Astrocyte (in vitro differentiated cells and primary cell): ENCODE results near the gene PRDX3. TPM values are rescaled to one million over a fixed set of nuclear protein-coding genes. Genes with fewer than 3 reads are reported as not detected.
A peak's percentile ranks its signal among the peaks of the same experiment; 100 is the strongest.

Experiments
- DNase-seq: peaks from one replicate; pipeline ENCODE4 v3.0.0-alpha.2; 2010; ENCODE audit warnings: low read depth
- FAIRE-seq: peaks from 2 replicates; lab custom pipeline; 2011; peaks lifted over from hg19 to GRCh38; lab: Jason Lieb, UNC
- H2AFZ ChIP-seq: 2 replicates; pipeline ENCODE4 v1.6.0; 2012; ENCODE audit warnings: low read depth, low read length, inconsistent platforms
- H3K27ac ChIP-seq: 2 replicates; pipeline ENCODE4 v1.5.1; 2011; ENCODE audit warnings: low read depth, low read length, inconsistent platforms
- H3K27me3 ChIP-seq: 2 replicates; pipeline ENCODE4 v1.6.0; 2011; ENCODE audit warnings: low read length, inconsistent platforms; ENCODE audit not compliant: insufficient read depth
- H3K36me3 ChIP-seq: 2 replicates; pipeline ENCODE4 v1.5.1; 2011; ENCODE audit warnings: low read length, inconsistent platforms; ENCODE audit not compliant: insufficient read depth
- H3K4me1 ChIP-seq: 2 replicates; pipeline ENCODE4 v1.5.1; 2011; ENCODE audit warnings: low read length, inconsistent platforms; ENCODE audit not compliant: insufficient read depth
- H3K4me2 ChIP-seq: 2 replicates; pipeline ENCODE4 v1.6.0; 2012; ENCODE audit warnings: low read length, inconsistent platforms
- H3K4me3 ChIP-seq: 2 replicates; pipeline ENCODE4 v1.5.1; 2011; ENCODE audit warnings: low read depth, mild to moderate bottlenecking, low read length, inconsistent platforms; ENCODE audit not compliant: insufficient read depth
- H3K79me2 ChIP-seq: 2 replicates; pipeline ENCODE4 v1.6.0; 2012; ENCODE audit warnings: mild to moderate bottlenecking, low read length, inconsistent platforms; ENCODE audit not compliant: insufficient read depth
- H3K9ac ChIP-seq: 2 replicates; pipeline ENCODE4 v1.6.0; 2012; ENCODE audit warnings: mild to moderate bottlenecking, low read length, inconsistent platforms
- H3K9me3 ChIP-seq: 2 replicates; pipeline ENCODE4 v1.5.1; 2012; ENCODE audit warnings: low read depth, mild to moderate bottlenecking, low read length, inconsistent platforms; ENCODE audit not compliant: insufficient read depth
- H4K20me1 ChIP-seq: 2 replicates; pipeline ENCODE4 v1.6.0; 2012; ENCODE audit warnings: low read length, inconsistent platforms; ENCODE audit not compliant: insufficient read depth
- H3K27ac Mint-ChIP-seq: one replicate; pipeline ENCODE4 v1.8.0; 2021; ENCODE audit warnings: mild to moderate bottlenecking, mixed read lengths; ENCODE audit not compliant: unreplicated experiment
- H3K27me3 Mint-ChIP-seq: one replicate; pipeline ENCODE4 v1.8.0; 2021; ENCODE audit warnings: low read depth, mixed read lengths; ENCODE audit not compliant: unreplicated experiment
- H3K36me3 Mint-ChIP-seq: one replicate; pipeline ENCODE4 v1.8.0; 2021; ENCODE audit warnings: low read depth, mixed read lengths; ENCODE audit not compliant: unreplicated experiment
- H3K4me1 Mint-ChIP-seq: one replicate; pipeline ENCODE4 v1.8.0; 2021; ENCODE audit warnings: low read depth, mixed read lengths; ENCODE audit not compliant: unreplicated experiment
- H3K4me3 Mint-ChIP-seq: one replicate; pipeline ENCODE4 v1.8.0; 2021; ENCODE audit warnings: mild to moderate bottlenecking, moderate library complexity, mixed read lengths; ENCODE audit not compliant: unreplicated experiment
- H3K9me3 Mint-ChIP-seq: one replicate; pipeline ENCODE4 v1.8.0; 2021; ENCODE audit warnings: mild to moderate bottlenecking, mixed read lengths; ENCODE audit not compliant: unreplicated experiment
- EZH2 ChIP-seq: IDR thresholded peaks from 2 replicates; pipeline ENCODE4 v1.6.1; 2012; ENCODE audit warnings: mild to moderate bottlenecking, low read length, inconsistent platforms; ENCODE audit not compliant: insufficient read depth
- total RNA-seq: library from RNA; stranded (reverse); gene quantifications from 2 replicates; pipeline ENCODE4 v1.2.1, GENCODE V29; 2021
- TF ChIP-seq, protein P1 (sequence below): IDR thresholded peaks from 2 replicates; pipeline ENCODE4 v1.5.1; 2011; ENCODE audit warnings: low read depth, mild to moderate bottlenecking, inconsistent platforms, low read length, moderate library complexity; ENCODE audit not compliant: insufficient read depth

Gene PRDX3
- total RNA-seq, 1 donor from 2014 or later = 127 TPM

DNA sequence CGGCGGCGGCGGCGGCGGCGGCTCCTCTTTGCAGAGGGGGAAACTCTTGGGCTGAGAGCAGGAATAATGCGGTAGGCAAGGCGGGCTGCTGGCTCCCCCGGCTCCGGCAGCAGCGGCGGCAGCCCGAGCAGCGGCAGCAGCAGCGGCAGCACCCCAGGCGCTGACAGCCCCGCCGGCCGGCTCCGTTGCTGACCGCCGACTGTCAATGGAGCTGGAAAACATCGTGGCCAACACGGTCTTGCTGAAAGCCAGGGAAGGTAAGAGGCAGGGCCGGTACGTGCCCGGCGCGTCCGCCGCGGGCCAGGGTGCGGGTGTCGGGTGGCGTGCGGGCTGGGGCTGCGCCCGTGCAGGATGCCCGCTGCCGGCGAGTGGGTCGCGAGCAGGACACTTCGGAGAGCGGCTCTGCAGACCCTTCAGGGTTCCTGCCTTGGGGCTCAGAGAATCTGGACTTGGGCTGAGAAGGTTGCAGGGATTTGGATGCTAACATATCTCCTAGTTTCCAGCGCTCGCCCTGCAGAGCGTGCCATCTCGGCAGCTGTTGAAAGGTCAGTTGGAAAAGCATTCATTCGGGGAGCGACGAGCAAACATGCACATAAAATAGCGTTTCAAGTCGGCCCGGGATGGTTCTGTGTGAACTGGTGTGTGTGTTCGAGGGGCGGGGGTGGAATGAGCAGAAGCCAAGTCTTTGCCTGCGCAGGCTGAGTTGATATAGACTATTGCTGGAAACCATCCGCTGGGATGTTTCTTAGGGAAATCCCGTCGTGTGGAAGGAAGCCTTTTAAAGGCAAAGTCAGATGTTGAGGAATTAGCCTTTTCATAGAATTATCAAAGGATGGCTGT lies 29.3 kb upstream of the PRDX3 start:
- Histone ChIP-seq H3K79me2 (peaks cover 43% of the 10 kb centered on the region), H3K9ac (peak overlapping the region; percentile 83), H3K4me3 (peak overlapping the region; percentile 82), H3K4me1 (peaks cover 50% of the 10 kb centered on the region), H3K27ac (peak overlapping the region; percentile 43), H3K27me3 (no peaks in the 10 kb centered on the region), H3K9me3 (no peaks in the 10 kb centered on the region), H2AFZ (peak overlapping the region; percentile 57), H3K4me2 (peak overlapping the region; percentile 94), H4K20me1 (no peaks in the 10 kb centered on the region), H3K36me3 (no peaks in the 10 kb centered on the region)
- no peaks in the 10 kb centered on the region for H3K27me3 Mint-ChIP-seq
- H3K4me3 Mint-ChIP-seq = peak overlapping the region; percentile 94
- FAIRE-seq (no peak), DNase-seq (peak; percentile 51)
- H3K36me3 Mint-ChIP-seq = no peaks in the 10 kb centered on the region
- no peak for TF ChIP-seq EZH2
- TF ChIP-seq, protein P1, sequence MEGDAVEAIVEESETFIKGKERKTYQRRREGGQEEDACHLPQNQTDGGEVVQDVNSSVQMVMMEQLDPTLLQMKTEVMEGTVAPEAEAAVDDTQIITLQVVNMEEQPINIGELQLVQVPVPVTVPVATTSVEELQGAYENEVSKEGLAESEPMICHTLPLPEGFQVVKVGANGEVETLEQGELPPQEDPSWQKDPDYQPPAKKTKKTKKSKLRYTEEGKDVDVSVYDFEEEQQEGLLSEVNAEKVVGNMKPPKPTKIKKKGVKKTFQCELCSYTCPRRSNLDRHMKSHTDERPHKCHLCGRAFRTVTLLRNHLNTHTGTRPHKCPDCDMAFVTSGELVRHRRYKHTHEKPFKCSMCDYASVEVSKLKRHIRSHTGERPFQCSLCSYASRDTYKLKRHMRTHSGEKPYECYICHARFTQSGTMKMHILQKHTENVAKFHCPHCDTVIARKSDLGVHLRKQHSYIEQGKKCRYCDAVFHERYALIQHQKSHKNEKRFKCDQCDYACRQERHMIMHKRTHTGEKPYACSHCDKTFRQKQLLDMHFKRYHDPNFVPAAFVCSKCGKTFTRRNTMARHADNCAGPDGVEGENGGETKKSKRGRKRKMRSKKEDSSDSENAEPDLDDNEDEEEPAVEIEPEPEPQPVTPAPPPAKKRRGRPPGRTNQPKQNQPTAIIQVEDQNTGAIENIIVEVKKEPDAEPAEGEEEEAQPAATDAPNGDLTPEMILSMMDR = no peak
- H3K4me1 Mint-ChIP-seq = peaks cover 36% of the 10 kb centered on the region
- no peaks in the 10 kb centered on the region for H3K9me3 Mint-ChIP-seq
- no peak overlapping the region for H3K27ac Mint-ChIP-seq

DNA sequence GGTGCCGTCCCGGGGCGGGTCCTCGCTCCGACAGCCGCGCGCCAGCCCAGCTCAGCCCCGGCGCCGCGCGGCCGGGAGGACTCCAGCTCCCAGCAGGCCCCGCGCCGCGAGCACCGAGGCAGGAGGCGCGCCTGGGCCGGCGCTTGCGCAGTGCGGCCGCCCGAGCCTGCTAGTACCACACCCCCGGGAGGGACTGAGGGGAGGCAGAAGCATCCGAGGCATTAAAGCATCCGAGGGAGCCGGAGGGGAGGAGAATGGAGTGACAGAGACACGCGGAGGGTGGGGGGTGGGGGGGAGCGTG lies 28.7 kb upstream of the PRDX3 start, which contains the start of gene GRK5:
GRK5 (plus strand) TSS at position 206 of the 301 bp plus-strand sequence. CDS start 347 bp downstream, outside the sequence.
- Mint-ChIP-seq H3K4me1 (peaks cover 40% of the 10 kb centered on the region), H3K4me3 (peak within 1 kb of the TSS; percentile 94), H3K27ac (peak within 1 kb of the TSS; percentile 99), H3K9me3 (no peaks in the 10 kb centered on the region), H3K36me3 (no peaks in the 10 kb centered on the region), H3K27me3 (no peaks in the 10 kb centered on the region)
- Histone ChIP-seq H3K9ac (peak within 1 kb of the TSS; percentile 84), H3K4me3 (peak within 1 kb of the TSS; percentile 82), H2AFZ (peak within 1 kb of the TSS; percentile 70), H4K20me1 (no peaks in the 10 kb centered on the region), H3K36me3 (no peaks in the 10 kb centered on the region), H3K4me2 (peak within 1 kb of the TSS; percentile 94), H3K4me1 (peaks cover 51% of the 10 kb centered on the region), H3K9me3 (no peaks in the 10 kb centered on the region), H3K79me2 (peaks cover 36% of the 10 kb centered on the region), H3K27me3 (no peaks in the 10 kb centered on the region), H3K27ac (peak within 1 kb of the TSS; percentile 76)
- DNase-seq (peak; percentile 90), FAIRE-seq (no peak)
- TF ChIP-seq, protein P1 = no peak
- no peak for TF ChIP-seq EZH2
